Pancreas (tissue), 10 donors: ENCODE data around the gene ELP4. TPM values are rescaled to one million over a fixed set of nuclear protein-coding genes. Genes with fewer than 3 reads are reported as not detected.

Experiments used
- ATAC-seq, 4 donors: fragments of 200-7000 bp; cut with Tn5 transposase; one replicate each; pipeline versions ENCODE4 v1.8.0 to v1.9.1; 2020; ENCODE audit warnings: mild to moderate bottlenecking in 4 of 4, moderate library complexity in 4 of 4
- DNase-seq, 6 donors: peaks; one replicate each; pipeline ENCODE4 v3.0.0-alpha.2; 2020
- FAIRE-seq: peaks from 2 replicates; lab custom pipeline; 2012; peaks lifted over from hg19 to GRCh38; lab: Jason Lieb, UNC
- H3K27ac ChIP-seq, 4 donors: fragments of 200-600 bp; sonication (generic); 1 replicate in 3 of 4; 2 replicates in 1 of 4; pipeline versions ENCODE4 v1.5.0 to v1.8.0; 2020
- H3K27me3 ChIP-seq, 4 donors: fragments of 200-600 bp; one replicate each; pipeline ENCODE4 v1.8.0; 2021
- H3K36me3 ChIP-seq, 3 donors: fragments of 200-600 bp; sonication (generic) in 1 of 3; one replicate each; pipeline versions ENCODE4 v1.5.0 to v1.8.0; 2020 to 2021
- H3K4me1 ChIP-seq, 3 donors: fragments of 200-600 bp; one replicate each; pipeline ENCODE4 v1.8.0; 2021
- H3K4me3 ChIP-seq, 4 donors: fragments of 200-600 bp; sonication (generic) in 2 of 4; one replicate each; pipeline versions ENCODE4 v1.5.0 to v1.8.0; 2020 to 2021
- H3K9me3 ChIP-seq, 4 donors: fragments of 200-600 bp; one replicate each; pipeline ENCODE4 v1.8.0; 2021
- CTCF ChIP-seq, 4 donors: fragments of 200-600 bp; sonication (generic) in 3 of 4; IDR thresholded peaks; one replicate each; pipeline versions ENCODE4 v1.5.0 to v1.8.0; 2021; ENCODE audit warnings: antibody characterized with exemption in 4 of 4
- WGBS, 2 donors: extraction: QIAGEN DNeasy Blood & Tissue Kit; methylation state at CpG; one replicate each; pipeline ENCODE4 v1.1.7; 2013; 5-methylcytosine and 5-hydroxymethylcytosine counted together
- intact Hi-C, 3 donors: fragments of 100-400 bp; cut with DNase I; formaldehyde crosslinking; loops; one replicate each; pipeline versions ENCODE4 v1.11.1 to v1.14.2; 2022
- polyA plus RNA-seq, 2 donors: library from polyadenylated mRNA; stranded (reverse); fragments of 200-250 nt; gene quantifications; one replicate each; pipeline ENCODE4 v1.2.3, GENCODE V29; 2013
- total RNA-seq, 6 donors: library from RNA; stranded (reverse); fragmentation: NEBNext Ultra II Directional in 4 of 6; extraction: Animal tissue kit (Norgen Biotek cat#: 25700) in 4 of 6; gene quantifications; one replicate each; pipeline versions ENCODE4 v1.2.1 to v1.2.4, GENCODE V29; 2021 to 2023
- donor health status: healthy with polysubstance abuse.
- donor health status: DM: no; HTN: no; CAD: no; lungs with moderate emphysema.
- donor health status: DM: no; HTN: no; CAD: no.
- donor health status: control.
- donor health status: control.
- donor health status: Bipolar disorder and iron deficiency.
- donor health status: DM: yes; HTN: yes; CAD: no.
- donor health status: DM: no; HTN: no; CAD: no.
- donor health status: DM: no; HTN: no; CAD: no.
- donor health status: DM: yes; HTN: yes; CAD: no.

ELP4 gene
- total and polyA plus RNA-seq, 8 donors = 8.7 to 13.2 (median 9.9) TPM

GRCh38 chr11:31699066-31699465, 189.5 kb downstream of the ELP4 start:
- TF ChIP-seq CTCF (IDR thresholded peaks at IDR 0.05) = no peak
- no peak for FAIRE-seq
- 95 to 100% methylated on average over 1 of the region's 1 CpG for WGBS, 2 donors

GRCh38 chr11:31702966-31703365, 193.4 kb downstream of the ELP4 start:
- FAIRE-seq (no peak), ATAC-seq (peak in 2 of 4 donors; percentile 38 to 47), DNase-seq (no peak)
- H3K27ac ChIP-seq = no peak overlapping the region
- H3K4me1 ChIP-seq = no peaks in the 10 kb centered on the region
- intact Hi-C loops = no loop called here
- 68 to 70% methylated on average over 1 of the region's 1 CpG for WGBS, 2 donors
- no peaks in the 10 kb centered on the region for H3K36me3 ChIP-seq
- no peak overlapping the region for H3K4me3 ChIP-seq
- TF ChIP-seq CTCF (IDR thresholded peaks at IDR 0.05) = no peak
- peaks cover 0 to 3% (median 0%) of the 10 kb centered on the region in 4 donors for H3K9me3 ChIP-seq
- no peaks in the 10 kb centered on the region for H3K27me3 ChIP-seq

More at GRCh38 chr11:31699066-31699465, 189.5 kb downstream of the ELP4 start:
- DNase-seq = no peak
- no peaks in the 10 kb centered on the region for H3K27me3 ChIP-seq
- peaks cover 0 to 3% (median 0%) of the 10 kb centered on the region in 4 donors for H3K9me3 ChIP-seq
- H3K27ac ChIP-seq = no peak overlapping the region
- no peaks in the 10 kb centered on the region for H3K4me1 ChIP-seq
- no peaks in the 10 kb centered on the region for H3K36me3 ChIP-seq
- intact Hi-C loops = no loop called here
- no peak for ATAC-seq
- H3K4me3 ChIP-seq = no peak overlapping the region

GRCh38 chr11:31706357-31706756, 196.8 kb downstream of the ELP4 start:
- intact Hi-C loops = no loop called here
- Histone ChIP-seq H3K27ac (no peak overlapping the region), H3K36me3 (no peaks in the 10 kb centered on the region), H3K27me3 (no peaks in the 10 kb centered on the region), H3K9me3 (no peaks in the 10 kb centered on the region), H3K4me3 (no peak overlapping the region), H3K4me1 (no peaks in the 10 kb centered on the region)
- WGBS, 2 donors = 100% methylated on average over 1 of the region's 1 CpG
- peak; percentile 96 for FAIRE-seq
- DNase-seq = no peak
- TF ChIP-seq CTCF (IDR thresholded peaks at IDR 0.05) = no peak
- no peak for ATAC-seq

GRCh38 chr11:31711137-31711536, 201.6 kb downstream of the ELP4 start:
- intact Hi-C loops = no loop called here
- H3K27ac ChIP-seq = no peak overlapping the region
- H3K4me1 ChIP-seq = no peaks in the 10 kb centered on the region
- ATAC-seq = no peak
- no peaks in the 10 kb centered on the region for H3K9me3 ChIP-seq
- no peaks in the 10 kb centered on the region for H3K36me3 ChIP-seq
- no peak overlapping the region for H3K4me3 ChIP-seq
- no peak for FAIRE-seq
- 45 to 52% methylated on average over 2 of the region's 2 CpGs for WGBS, 2 donors
- no peak for DNase-seq
- H3K27me3 ChIP-seq = no peaks in the 10 kb centered on the region
- no peak for TF ChIP-seq CTCF (IDR thresholded peaks at IDR 0.05)

- 91 to 96% methylated on average over 2 of the region's 2 CpGs for WGBS, 2 donors
- H3K4me1 ChIP-seq = no peaks in the 10 kb centered on the region
- H3K36me3 ChIP-seq = no peaks in the 10 kb centered on the region
- no peak for TF ChIP-seq CTCF (IDR thresholded peaks at IDR 0.05)
- ATAC-seq (no peak), DNase-seq (no peak), FAIRE-seq (no peak)
- no peaks in the 10 kb centered on the region for H3K9me3 ChIP-seq
- H3K4me3 ChIP-seq = no peak overlapping the region
- H3K27me3 ChIP-seq = no peaks in the 10 kb centered on the region
- H3K27ac ChIP-seq = no peak overlapping the region
- intact Hi-C loops = no loop called here
Measured at GRCh38 chr11:31712851-31713250, 203.3 kb downstream of the ELP4 start.
